Left lobe of liver (tissue), 2 donors: ENCODE data around the gene ZNF423. TPM values are rescaled to one million over a fixed set of nuclear protein-coding genes. Genes with fewer than 3 reads are reported as not detected.
"Not testable (repeated sequence)": the region's sequence is repeated elsewhere in the genome, so short reads cannot be mapped to it uniquely, and the experiment has no call there.

ENCODE experiments used
- ATAC-seq: fragments of 200-7000 bp; cut with Tn5 transposase; one replicate; pipeline ENCODE4 v1.9.1; 2020; ENCODE audit warnings: mild to moderate bottlenecking, moderate library complexity
- DNase-seq: peaks from one replicate; pipeline ENCODE4 v3.0.0-alpha.2; 2020; ENCODE audit warnings: low spot score
- total RNA-seq: library from RNA; stranded (reverse); gene quantifications from one replicate; pipeline ENCODE4 v1.2.1, GENCODE V29; 2021
- donor health status: DM: no; HTN: no; CAD: no; lungs with moderate emphysema.
- donor health status: DM: no; HTN: yes; CAD: no.

Gene ZNF423
- total RNA-seq, 1 donor from 2014 or later, result 2.0 TPM

GRCh38 chr16:49574826-49575225 is 281.1 kb downstream of the ZNF423 start:
- ATAC-seq, result no peak
- no peak for DNase-seq

- ATAC-seq, result no peak
These were observed 288.0 kb downstream of the ZNF423 start for GRCh38 chr16:49567950-49568349.

GRCh38 chr16:49566432-49566831 is 289.5 kb downstream of the ZNF423 start:
- ATAC-seq (no peak), DNase-seq (no peak)

More at GRCh38 chr16:49567950-49568349, 288.0 kb downstream of the ZNF423 start:
- no peak for DNase-seq

- no peak for ATAC-seq
- no peak for DNase-seq
These were observed 291.2 kb downstream of the ZNF423 start for GRCh38 chr16:49564496-49565229.

- no peak for DNase-seq
- no peak for ATAC-seq
These were observed 292.2 kb downstream of the ZNF423 start for GRCh38 chr16:49563666-49564065.

- not testable (repeated sequence) for DNase-seq, ATAC-seq
These were observed 293.0 kb downstream of the ZNF423 start for GRCh38 chr16:49562894-49563293.

GRCh38 chr16:49562228-49562627 is 293.7 kb downstream of the ZNF423 start:
- DNase-seq (no peak), ATAC-seq (no peak)

GRCh38 chr16:49560004-49560830 is 295.7 kb downstream of the ZNF423 start:
- ATAC-seq (no peak), DNase-seq (no peak)

- DNase-seq (no peak), ATAC-seq (no peak)
These were observed 296.7 kb downstream of the ZNF423 start for GRCh38 chr16:49559242-49559641.

GRCh38 chr16:49558451-49558850 is 297.5 kb downstream of the ZNF423 start:
- ATAC-seq (no peak), DNase-seq (no peak)

GRCh38 chr16:49556606-49557446 is 299.1 kb downstream of the ZNF423 start:
- no peak for DNase-seq
- ATAC-seq, result peak; percentile 87

- no peak for ATAC-seq
- DNase-seq, result no peak
These were observed 299.7 kb downstream of the ZNF423 start for GRCh38 chr16:49556249-49556605.

GRCh38 chr16:49554681-49555080 is 301.2 kb downstream of the ZNF423 start:
- DNase-seq, result no peak
- ATAC-seq, result no peak

GRCh38 chr16:49552313-49552928 is 303.5 kb downstream of the ZNF423 start:
- DNase-seq, result no peak
- ATAC-seq, result no peak

GRCh38 chr16:49550666-49551065 is 305.2 kb downstream of the ZNF423 start:
- DNase-seq (no peak), ATAC-seq (no peak)

- ATAC-seq, result no peak
- DNase-seq, result no peak
These were observed 305.8 kb downstream of the ZNF423 start for GRCh38 chr16:49550140-49550539.

- no peak for DNase-seq
- ATAC-seq, result no peak
These were observed 307.5 kb downstream of the ZNF423 start for GRCh38 chr16:49548325-49548970.

- ATAC-seq (no peak), DNase-seq (no peak)
These were observed 308.5 kb downstream of the ZNF423 start for GRCh38 chr16:49547448-49547847.

GRCh38 chr16:49546735-49547134 is 309.2 kb downstream of the ZNF423 start:
- no peak for DNase-seq
- no peak for ATAC-seq

- ATAC-seq (no peak), DNase-seq (no peak)
These were observed 310.0 kb downstream of the ZNF423 start for GRCh38 chr16:49545741-49546448.
